ENCODE data around the gene PARPBP.
"Not testable (repeated sequence)": the region's sequence is repeated elsewhere in the genome, so short reads cannot be mapped to it uniquely, and the experiment has no call there.

The PARPBP gene

GRCh38 chr12:102147062-102147587 lies 27.1 kb downstream of the PARPBP start:
- DNase-seq (ENCODE audit: low spot score): not testable (repeated sequence)

DNA sequence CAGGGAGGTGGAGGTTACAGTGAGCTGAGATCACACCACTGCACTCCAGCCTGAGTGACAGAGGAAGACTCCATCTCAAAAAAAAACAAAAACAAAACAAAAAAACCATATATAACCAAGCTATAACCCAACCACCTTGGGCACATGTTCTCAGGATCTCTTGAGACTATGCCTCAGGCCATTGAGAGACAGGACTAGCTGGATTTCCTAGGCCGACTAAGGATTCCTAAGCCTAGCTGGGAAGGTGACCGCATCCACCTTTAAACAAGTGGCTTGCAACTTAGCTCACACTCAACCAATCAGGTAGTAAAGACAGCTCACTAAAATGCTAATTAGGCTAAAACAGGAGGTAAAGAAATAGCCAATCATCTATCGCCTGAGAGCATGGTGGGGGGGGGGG lies 35.2 kb downstream of the PARPBP start:
- DNase-seq (ENCODE audit: low spot score): not testable (repeated sequence)

DNA sequence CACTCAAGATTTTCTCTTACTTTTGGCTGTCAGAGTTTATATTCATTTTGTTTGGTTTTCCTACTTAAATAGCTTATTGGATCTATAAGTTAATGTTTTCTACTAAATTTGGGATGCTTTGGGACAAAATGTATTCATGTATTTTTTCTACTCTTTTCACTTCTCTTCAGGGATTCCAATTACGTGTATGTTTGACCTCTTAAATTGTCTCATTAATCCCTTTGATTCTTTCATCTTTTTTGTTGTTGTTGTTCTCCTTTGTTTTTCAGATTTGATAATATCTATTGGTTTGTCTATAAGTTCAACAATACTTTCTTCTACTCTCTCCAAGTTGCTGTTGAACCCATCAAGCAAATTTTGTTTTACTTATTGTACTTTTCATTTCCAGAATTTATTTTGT lies 43.4 kb downstream of the PARPBP start:
- DNase-seq (ENCODE audit: low spot score): no peak

GRCh38 chr12:102167821-102168604 lies 48.0 kb downstream of the PARPBP start:
- no peak for DNase-seq (ENCODE audit: low spot score)

DNA sequence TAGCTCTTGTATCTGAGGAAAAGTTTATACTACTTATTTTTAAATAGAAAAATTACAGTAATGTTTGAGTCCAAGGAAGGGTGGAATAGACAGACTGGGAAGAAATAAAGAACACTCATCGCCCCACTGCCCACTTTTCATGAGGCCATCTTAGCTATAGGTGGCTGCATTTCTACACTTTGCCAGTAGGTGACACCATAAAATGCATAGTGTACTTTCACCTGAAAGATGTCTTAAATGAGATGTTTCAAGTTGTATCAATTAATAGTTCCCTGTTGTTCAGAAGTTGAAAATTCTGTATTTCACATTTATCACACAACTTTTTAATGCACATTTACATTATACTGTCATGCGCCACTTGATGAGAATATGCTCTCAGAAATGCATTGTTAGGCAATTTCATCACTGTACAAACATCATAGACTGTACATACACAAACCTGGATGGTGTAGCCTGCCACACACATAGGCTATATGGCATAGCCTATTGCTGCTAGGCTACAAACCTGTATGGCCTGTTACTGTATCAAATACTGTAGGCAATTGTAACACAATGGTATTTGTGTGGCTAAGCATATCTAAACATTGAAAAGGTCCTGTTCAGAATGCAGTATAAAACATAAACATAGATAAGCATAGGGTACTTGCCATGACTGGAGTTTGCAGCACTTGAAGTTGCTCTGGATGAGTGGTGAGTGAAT lies 50.1 kb downstream of the PARPBP start:
- DNase-seq (ENCODE audit: low spot score): peak; percentile 47

- DNase-seq (ENCODE audit: low spot score): no peak
Measured at GRCh38 chr12:102171951-102172350, 52.0 kb downstream of the PARPBP start.

DNA sequence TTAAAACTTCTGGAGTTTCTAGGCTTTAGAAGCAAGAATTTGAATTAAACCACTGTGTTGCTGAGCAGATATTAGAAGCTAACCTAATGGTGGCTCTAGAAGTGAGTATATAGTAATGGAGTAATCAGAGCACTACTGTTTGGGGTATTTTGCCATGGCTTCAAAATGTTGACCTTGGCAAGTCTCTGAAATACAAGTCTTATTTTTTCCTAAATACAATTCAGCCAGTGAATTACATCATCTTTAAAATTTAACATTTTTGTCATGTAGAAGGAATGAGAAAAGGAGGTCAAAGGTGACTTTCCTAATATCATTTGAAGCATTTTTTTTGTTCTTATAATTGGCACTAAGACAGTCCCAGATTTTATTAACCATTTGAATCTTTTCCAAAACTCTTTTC lies 52.5 kb downstream of the PARPBP start:
- no peak for DNase-seq (ENCODE audit: low spot score)

GRCh38 chr12:102174117-102174516 lies 54.1 kb downstream of the PARPBP start:
- DNase-seq (ENCODE audit: low spot score): no peak

GRCh38 chr12:102174761-102175160 lies 54.8 kb downstream of the PARPBP start:
- no peak for DNase-seq (ENCODE audit: low spot score)

- no peak for DNase-seq (ENCODE audit: low spot score)
Measured at GRCh38 chr12:102182635-102183034, 62.7 kb downstream of the PARPBP start.

GRCh38 chr12:102195826-102196225 lies 75.8 kb downstream of the PARPBP start:
- no peak for DNase-seq (ENCODE audit: low spot score)

GRCh38 chr12:102197789-102198188 lies 77.8 kb downstream of the PARPBP start, which contains the start of gene PMCH:
Gene PMCH, minus strand, starts transcription at chr12:102197833. Its CDS starts 63 bp downstream, at chr12:102197770.
- DNase-seq (ENCODE audit: low spot score): no peak

DNA sequence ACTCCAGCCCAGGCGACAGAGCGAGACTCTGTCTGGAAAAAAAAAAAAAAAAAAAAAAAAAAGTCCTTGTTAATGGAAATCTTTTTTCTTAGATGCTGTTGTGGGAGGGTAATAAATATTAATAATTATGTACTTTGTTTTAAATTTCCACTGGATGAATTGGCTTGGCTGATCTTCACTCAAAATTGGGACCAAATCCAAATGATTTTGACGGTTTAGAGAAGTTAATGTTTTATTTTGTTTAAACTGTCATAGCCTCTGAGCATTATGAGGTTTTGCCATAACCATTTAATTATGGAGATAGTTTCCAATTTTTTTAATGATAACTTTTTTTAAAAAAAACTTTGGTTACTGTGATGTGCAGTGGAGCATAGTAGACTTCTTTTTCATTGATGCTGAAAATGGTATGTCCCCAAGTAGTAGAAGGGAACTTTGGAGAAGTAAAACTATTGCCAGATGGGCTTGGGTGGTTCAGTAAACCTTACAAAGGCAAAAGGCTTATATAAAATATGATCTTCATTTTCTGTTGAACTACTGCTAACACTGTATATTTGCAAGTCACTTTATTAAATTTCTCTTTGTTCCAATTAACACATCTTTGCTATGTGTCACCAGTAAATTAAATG lies 81.6 kb downstream of the PARPBP start:
- no peak for DNase-seq (ENCODE audit: low spot score)

- no peak for DNase-seq (ENCODE audit: low spot score)
Measured at GRCh38 chr12:102202556-102202955, 82.6 kb downstream of the PARPBP start.

DNA sequence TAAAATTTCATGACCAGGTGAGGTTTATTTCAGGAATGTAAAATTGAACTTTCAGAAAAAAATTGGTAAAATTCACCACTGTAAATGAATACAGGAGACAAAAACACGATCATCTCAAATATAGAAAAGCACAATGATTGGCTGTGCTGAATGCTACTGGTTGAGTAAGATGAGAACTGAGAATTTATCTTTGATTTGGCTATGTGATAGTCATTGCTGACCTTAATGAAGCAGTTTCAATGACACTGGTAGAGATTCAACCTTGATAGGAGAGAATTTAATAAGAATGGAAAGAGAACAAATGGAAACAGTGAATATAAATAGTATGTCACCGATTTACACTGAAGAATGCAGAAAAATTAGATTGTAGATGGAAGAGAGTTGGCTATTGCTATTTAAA lies 84.0 kb downstream of the PARPBP start:
- DNase-seq (ENCODE audit: low spot score): no peak

GRCh38 chr12:102215992-102216691 lies 96.2 kb downstream of the PARPBP start:
- no peak for DNase-seq (ENCODE audit: low spot score)

DNA sequence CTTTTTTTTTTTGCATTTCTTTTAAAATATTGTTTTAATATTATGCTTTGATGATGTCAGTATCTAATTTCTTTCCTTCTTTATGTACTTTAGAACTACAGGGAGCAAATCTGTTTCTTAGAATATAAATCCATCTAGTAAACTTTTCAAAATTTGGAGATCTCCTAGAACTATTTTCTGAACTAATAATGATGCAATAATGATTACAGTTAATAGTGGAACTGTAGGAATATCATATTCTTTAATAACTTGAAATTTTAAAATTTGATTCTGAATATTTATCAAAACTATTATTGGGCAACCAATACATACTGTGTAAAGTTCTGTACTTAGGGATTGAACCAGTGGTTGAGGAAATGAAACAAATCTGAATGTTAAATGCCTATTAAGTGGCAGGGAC lies 100.8 kb downstream of the PARPBP start:
- no peak for DNase-seq (ENCODE audit: low spot score)

- no peak for DNase-seq (ENCODE audit: low spot score)
Measured at GRCh38 chr12:102227954-102228353, 108.0 kb downstream of the PARPBP start.

DNA sequence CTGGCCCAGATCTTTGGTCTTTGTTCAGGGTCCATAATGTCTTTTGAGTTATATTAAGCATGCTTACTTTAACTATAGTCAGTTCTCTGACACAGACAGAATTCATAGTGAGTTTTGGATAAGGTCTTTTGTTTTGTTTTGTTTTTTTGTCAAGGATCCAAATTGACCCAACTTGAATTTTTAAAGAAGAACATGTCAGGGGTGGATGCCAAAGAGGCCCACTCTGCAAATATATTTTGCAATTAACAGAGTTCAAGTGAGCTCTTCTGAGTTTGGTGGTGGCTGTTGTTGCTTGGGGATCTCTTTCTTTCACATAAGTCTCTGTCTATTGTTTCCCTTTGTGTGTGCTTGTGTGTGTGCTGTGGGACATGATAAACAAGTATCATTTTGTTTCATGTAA lies 112.1 kb downstream of the PARPBP start:
- no peak for DNase-seq (ENCODE audit: low spot score)

DNA sequence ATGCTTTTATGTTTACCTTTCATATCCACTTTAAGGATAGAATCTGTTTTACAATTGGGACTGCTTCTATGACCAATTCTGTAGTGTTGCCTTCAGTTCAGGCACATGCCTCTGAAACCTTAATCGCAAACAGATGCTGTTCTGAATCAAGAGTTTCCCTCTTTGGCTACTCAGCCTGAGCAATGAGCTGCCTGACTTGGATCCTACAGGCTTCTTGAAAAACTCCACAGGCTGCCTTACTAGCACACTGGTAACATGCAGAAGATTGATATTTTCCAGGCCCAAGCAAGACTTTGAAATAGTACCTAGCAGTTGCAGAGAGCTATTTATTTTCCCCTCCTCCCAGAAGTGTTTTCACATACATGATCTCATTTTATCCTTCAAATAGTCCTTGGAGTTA lies 112.5 kb downstream of the PARPBP start:
- no peak for DNase-seq (ENCODE audit: low spot score)

GRCh38 chr12:102234599-102234998 lies 114.6 kb downstream of the PARPBP start:
- DNase-seq (ENCODE audit: low spot score): no peak

GRCh38 chr12:102240859-102241258 lies 120.9 kb downstream of the PARPBP start:
- DNase-seq (ENCODE audit: low spot score): not testable (repeated sequence)

Data from pons (tissue), 1 donor.